KMS-11 (cell line): ENCODE measurements around the gene PPM1D.

Experiments
- H2AFZ ChIP-seq: fragments of 200-600 bp; sonication (generic); 2 replicates; pipeline ENCODE4 v1.6.1; 2016; ENCODE audit warnings: antibody characterized with exemption, mixed run types, low read depth
- H3K27ac ChIP-seq: fragments of 200-600 bp; sonication (generic); 2 replicates; pipeline ENCODE4 v1.6.1; 2016; ENCODE audit warnings: mild to moderate bottlenecking, mixed run types
- H3K27me3 ChIP-seq: fragments of 200-600 bp; sonication (generic); 2 replicates; pipeline ENCODE4 v1.6.1; 2017; ENCODE audit warnings: mild to moderate bottlenecking, low read depth, mixed run types, moderate library complexity; ENCODE audit not compliant: insufficient read depth
- H3K36me3 ChIP-seq: fragments of 200-600 bp; sonication (generic); 2 replicates; pipeline ENCODE4 v1.6.1; 2017; ENCODE audit warnings: mild to moderate bottlenecking, mixed run types; ENCODE audit not compliant: insufficient read depth
- H3K4me1 ChIP-seq: fragments of 200-600 bp; sonication (generic); 2 replicates; pipeline ENCODE4 v1.6.1; 2016; ENCODE audit warnings: mild to moderate bottlenecking, low read depth, mixed run types; ENCODE audit not compliant: poor library complexity, severe bottlenecking
- H3K4me2 ChIP-seq: fragments of 200-600 bp; sonication (generic); 2 replicates; pipeline ENCODE4 v1.7.0; 2016; ENCODE audit warnings: mild to moderate bottlenecking, mixed run types
- H3K4me3 ChIP-seq: fragments of 200-600 bp; sonication (generic); IDR thresholded peaks from 2 replicates; pipeline ENCODE4 v1.6.1; 2017; ENCODE audit warnings: low read depth, low read length, mixed read lengths; ENCODE audit not compliant: insufficient read depth
- H3K79me2 ChIP-seq: fragments of 200-600 bp; sonication (generic); 2 replicates; pipeline ENCODE4 v1.6.1; 2016; ENCODE audit warnings: low read depth, mixed run types; ENCODE audit not compliant: insufficient read depth
- H3K9ac ChIP-seq: fragments of 200-600 bp; sonication (generic); 2 replicates; pipeline ENCODE4 v1.6.1; 2016; ENCODE audit warnings: mild to moderate bottlenecking, mixed run types
- H4K20me1 ChIP-seq: fragments of 200-600 bp; sonication (generic); 2 replicates; pipeline ENCODE4 v1.6.1; 2016; ENCODE audit warnings: mild to moderate bottlenecking, mixed run types; ENCODE audit not compliant: insufficient read depth
- TF ChIP-seq, protein P1 (sequence below): fragments of 200-600 bp; sonication (generic); conservative IDR thresholded peaks from 2 replicates; pipeline ENCODE4 v1.6.1; 2017; ENCODE audit warnings: low read depth, mild to moderate bottlenecking, antibody characterized with exemption, low read length, moderate library complexity, mixed read lengths

PPM1D gene

DNA sequence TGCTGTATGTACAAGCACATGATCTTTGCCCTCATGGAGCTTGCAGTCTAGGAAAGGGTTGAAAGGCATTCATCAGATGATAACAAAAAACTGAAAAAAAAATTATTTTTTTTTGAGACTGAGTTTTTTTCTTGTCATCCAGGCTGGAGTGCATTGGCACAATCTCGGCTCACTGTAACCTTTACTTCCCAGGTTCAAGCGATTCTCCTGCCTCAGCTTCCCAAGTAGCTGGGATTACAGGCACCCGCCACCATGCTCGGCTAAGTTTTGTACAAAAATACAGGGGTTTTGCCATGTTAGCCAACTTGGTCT, 39.0 kb downstream of the PPM1D start:
- no peak overlapping the region for H3K9ac ChIP-seq
- H3K4me3 ChIP-seq, result no peak overlapping the region
- 0 out of 2 replicates have a peak, but pooled peaks cover 3% of the 10 kb centered on the region for H4K20me1 ChIP-seq
- TF ChIP-seq, protein P1, sequence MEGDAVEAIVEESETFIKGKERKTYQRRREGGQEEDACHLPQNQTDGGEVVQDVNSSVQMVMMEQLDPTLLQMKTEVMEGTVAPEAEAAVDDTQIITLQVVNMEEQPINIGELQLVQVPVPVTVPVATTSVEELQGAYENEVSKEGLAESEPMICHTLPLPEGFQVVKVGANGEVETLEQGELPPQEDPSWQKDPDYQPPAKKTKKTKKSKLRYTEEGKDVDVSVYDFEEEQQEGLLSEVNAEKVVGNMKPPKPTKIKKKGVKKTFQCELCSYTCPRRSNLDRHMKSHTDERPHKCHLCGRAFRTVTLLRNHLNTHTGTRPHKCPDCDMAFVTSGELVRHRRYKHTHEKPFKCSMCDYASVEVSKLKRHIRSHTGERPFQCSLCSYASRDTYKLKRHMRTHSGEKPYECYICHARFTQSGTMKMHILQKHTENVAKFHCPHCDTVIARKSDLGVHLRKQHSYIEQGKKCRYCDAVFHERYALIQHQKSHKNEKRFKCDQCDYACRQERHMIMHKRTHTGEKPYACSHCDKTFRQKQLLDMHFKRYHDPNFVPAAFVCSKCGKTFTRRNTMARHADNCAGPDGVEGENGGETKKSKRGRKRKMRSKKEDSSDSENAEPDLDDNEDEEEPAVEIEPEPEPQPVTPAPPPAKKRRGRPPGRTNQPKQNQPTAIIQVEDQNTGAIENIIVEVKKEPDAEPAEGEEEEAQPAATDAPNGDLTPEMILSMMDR, result peak; percentile 12; the same call in 1 of the 2 replicates
- no peaks in the 10 kb centered on the region for H3K27me3 ChIP-seq
- H3K79me2 ChIP-seq, result peaks cover 9% of the 10 kb centered on the region; the same call in 1 of the 2 replicates
- H3K27ac ChIP-seq, result no peak overlapping the region
- H3K36me3 ChIP-seq, result no peaks in the 10 kb centered on the region
- H3K4me2 ChIP-seq, result no peak overlapping the region
- no peak overlapping the region for H2AFZ ChIP-seq
- H3K4me1 ChIP-seq, result peaks cover 11% of the 10 kb centered on the region

DNA sequence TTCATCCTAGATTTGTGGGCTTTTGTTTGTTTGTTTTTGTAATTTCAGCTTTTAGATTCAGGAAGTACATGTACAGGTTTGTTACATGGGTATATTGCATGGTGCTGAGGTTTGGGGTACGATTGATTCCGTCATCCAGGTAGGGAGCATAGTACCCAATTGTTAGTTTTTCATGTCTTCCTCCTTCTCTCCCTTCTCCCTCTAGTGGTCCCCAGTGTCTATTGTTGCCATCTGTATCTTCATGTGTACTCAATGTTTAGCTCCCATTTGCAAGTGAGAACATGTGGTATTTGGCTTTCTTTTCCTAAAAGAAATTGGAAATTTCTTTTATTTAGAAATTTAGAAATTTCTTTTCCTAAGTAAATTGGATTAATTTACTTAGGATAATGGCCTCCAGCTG, 40.5 kb downstream of the PPM1D start:
- Histone ChIP-seq H4K20me1 (peaks cover 3% of the 10 kb centered on the region; the same call in 1 of the 2 replicates), H3K4me3 (no peak overlapping the region), H3K4me1 (peaks cover 11% of the 10 kb centered on the region), H3K9ac (no peak overlapping the region), H3K79me2 (peaks cover 9% of the 10 kb centered on the region; the same call in 1 of the 2 replicates), H3K27ac (no peak overlapping the region), H3K36me3 (no peaks in the 10 kb centered on the region), H3K4me2 (no peak overlapping the region), H2AFZ (no peak overlapping the region), H3K27me3 (no peaks in the 10 kb centered on the region)
- TF ChIP-seq, protein P1, result peak; percentile 63; the same call in 1 of the 2 replicates

DNA sequence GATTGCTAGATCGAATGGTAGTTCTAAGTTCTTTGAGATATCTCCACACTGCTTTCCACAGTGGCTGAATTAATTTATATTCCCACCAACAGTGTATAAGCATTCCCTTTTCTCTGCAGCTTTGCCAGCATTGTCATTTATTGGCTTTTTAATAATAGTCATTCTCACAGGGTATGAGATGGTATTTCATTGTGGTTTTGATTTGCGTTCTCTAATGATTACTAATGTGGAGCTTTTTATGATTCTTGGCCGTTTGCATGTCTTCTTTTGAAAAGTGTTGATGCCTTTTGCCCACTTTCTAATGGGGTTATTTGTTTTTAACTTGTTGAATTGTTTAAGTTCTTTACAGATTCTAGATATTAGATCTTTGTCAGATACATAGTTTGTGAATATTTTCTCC, 41.1 kb downstream of the PPM1D start:
- TF ChIP-seq, protein P1, result no peak
- Histone ChIP-seq H3K4me3 (no peak overlapping the region), H3K4me1 (peaks cover 11% of the 10 kb centered on the region), H3K27me3 (no peaks in the 10 kb centered on the region), H3K9ac (no peak overlapping the region), H3K36me3 (no peaks in the 10 kb centered on the region), H4K20me1 (peaks cover 3% of the 10 kb centered on the region; the same call in 1 of the 2 replicates), H3K4me2 (no peak overlapping the region), H2AFZ (no peak overlapping the region), H3K27ac (no peak overlapping the region), H3K79me2 (peaks cover 9% of the 10 kb centered on the region; the same call in 1 of the 2 replicates)

DNA sequence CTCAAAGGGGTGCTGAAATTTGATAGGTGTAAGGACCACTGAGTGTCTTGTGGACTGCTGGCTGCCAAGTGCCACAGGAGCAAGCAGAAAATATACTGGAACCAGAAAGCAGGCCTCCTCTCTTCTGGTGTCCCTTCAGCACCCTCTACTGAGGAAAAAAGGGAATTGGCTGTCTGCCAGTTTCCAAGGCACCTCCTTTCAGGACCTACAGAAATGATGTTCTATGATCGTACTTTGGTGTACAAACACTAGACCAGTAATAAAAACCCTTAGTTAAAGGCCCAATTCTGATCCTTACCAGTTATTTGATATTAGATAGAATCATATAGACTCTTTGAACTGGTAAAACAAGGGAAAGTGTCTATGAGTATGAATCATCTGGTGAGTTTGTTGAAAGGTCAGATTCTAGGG, 41.8 kb downstream of the PPM1D start:
- Histone ChIP-seq H3K4me2 (no peak overlapping the region; the same call in 1 of the 2 replicates), H3K27ac (no peak overlapping the region), H4K20me1 (peaks cover 3% of the 10 kb centered on the region; the same call in 1 of the 2 replicates), H3K4me1 (peaks cover 11% of the 10 kb centered on the region), H3K36me3 (no peaks in the 10 kb centered on the region), H3K9ac (no peak overlapping the region), H3K4me3 (no peak overlapping the region), H2AFZ (no peak overlapping the region), H3K27me3 (no peaks in the 10 kb centered on the region), H3K79me2 (peaks cover 9% of the 10 kb centered on the region; the same call in 1 of the 2 replicates)
- TF ChIP-seq, protein P1, result peak; percentile 83
